AG08396 (cell line): ENCODE results near the gene LY86.
A peak's percentile ranks its signal among the peaks of the same experiment; 100 is the strongest.
"Not testable (repeated sequence)": the region's sequence is repeated elsewhere in the genome, so short reads cannot be mapped to it uniquely, and the experiment has no call there.

Experiments used
- DNase-seq: peaks from one replicate; pipeline ENCODE4 v3.0.0; 2012; ENCODE audit warnings: low spot score, mixed read lengths

Gene LY86

GRCh38 chr6:6654599-6655575 is 66.4 kb downstream of the LY86 start:
- no peak for DNase-seq

- DNase-seq, result no peak
Observed at GRCh38 chr6:6655805-6656251, 67.3 kb downstream of the LY86 start.

- DNase-seq, result no peak
Observed at GRCh38 chr6:6656287-6656686, 67.8 kb downstream of the LY86 start.

DNA sequence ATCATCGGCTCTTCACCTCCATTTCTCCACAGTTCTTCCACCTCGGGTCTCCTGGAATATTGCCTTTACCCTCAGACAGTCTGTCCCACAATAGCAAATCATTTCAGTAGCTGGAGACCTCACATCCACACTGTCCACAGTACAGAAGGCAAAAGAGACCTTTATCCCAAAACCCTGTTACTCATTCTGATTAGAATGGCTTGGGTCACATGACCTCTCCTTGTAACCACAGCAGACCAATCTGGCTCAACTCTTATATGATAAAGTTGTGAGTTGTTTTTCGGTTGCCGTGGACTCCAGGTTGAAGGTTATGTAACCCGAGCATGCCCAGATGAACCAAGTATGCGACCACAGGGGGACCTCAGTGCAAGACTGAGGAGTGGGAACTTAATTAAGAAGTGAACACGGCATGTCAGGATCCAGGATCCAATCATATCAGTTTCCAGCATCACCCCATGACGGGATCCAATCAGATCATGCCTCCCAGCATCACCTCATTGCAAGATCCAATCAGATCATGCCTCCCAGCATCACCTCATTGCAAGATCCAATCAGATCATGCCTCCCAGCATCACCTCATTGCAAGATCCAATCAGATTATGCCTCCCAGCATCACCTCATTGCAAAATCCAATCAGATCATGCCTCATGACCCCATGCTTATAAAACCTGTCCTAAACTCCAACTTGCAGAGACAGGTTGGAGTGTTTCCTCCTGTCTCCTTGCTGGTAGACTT is 68.7 kb downstream of the LY86 start:
- no peak for DNase-seq

DNA sequence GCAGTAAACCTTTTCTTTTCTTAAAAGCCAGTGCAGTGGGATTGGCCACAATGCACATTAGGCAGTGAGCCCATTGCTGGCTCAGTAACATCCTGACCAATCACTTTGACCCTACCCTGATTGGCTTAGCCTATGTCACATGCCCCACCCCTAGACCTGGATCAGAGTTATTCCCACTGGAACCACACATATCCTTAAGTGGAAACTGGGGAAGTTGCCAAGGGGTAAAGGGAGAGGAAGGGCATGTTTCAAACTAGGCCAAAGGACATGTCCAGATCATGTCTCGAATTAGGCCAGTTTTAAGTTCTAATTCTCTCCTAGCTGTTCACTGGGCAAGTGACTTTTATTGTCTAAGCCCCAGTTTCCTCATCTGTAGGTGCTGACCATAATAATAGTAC is 69.3 kb downstream of the LY86 start:
- DNase-seq, result no peak

- no peak for DNase-seq
Observed at GRCh38 chr6:6659600-6660327, 71.2 kb downstream of the LY86 start.

DNA sequence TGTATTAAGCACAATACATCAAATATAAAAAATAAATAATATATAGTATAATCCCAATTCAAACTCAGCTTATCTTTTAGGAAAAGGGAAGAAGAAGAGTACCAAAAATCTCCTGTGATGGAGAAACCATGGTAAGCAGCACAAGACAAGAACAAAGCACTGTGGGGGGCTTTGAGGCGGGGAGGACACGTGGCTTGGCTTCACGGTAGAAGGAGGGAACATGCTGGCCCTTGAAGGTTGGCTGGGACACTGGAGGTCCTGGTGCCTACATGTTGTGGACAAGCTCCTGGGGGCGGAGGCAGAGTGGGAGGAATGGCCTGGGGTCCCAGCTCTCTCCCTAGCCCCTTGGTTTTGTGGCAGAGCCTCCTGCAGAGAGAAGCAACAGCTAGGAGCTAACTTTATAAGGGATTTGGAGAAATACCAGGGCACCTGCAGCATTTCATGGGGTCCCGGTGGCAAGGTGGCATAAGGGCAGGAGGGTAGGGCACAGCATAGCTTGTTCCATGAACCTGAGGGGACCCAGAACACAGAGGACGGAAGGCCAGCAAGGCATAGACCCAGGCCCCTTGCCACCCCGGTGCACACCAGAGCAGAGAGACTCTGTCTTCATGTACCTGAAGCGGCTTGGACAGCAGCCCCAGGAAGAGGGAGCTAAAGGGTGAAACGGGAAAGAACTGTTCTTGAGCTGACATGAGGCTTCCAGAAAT is 72.0 kb downstream of the LY86 start:
- no peak for DNase-seq

DNA sequence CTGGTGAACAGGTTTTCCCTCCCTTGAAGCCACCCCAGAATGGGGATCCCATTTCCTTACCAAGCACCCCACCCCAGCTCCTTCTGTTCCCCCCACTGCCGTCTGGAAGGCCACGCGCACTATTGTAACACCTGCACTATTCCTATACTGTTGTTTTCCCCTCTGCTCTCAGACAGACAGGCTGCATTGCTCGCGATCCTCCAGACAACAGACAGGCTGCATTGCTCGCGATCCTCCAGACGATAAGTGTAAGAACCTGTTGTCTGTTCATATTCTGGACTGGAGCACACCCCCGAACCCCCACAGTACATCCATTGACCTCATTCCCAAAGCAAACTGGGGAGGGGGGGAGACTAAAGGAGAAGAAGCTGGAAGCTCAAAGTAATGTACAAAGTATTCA is 72.7 kb downstream of the LY86 start:
- no peak for DNase-seq

DNA sequence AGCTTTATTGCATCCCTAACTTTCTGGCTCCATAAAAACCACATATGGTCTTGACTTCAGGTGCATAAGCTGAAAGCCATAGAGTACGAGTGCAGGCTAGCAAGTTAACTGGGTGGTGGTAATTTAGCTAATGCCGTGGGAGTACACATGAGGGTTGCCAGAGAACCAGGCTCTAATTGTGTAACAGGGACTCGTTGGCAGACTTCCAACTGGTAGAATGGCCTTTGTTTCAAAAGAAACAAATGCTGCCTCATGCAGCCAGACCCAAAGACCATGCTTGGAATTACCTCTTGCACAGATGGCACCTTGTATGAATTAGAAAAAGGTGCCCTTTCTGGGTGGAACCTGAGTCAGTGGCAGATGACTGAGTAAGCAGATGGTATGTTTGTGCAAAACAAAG is 73.2 kb downstream of the LY86 start:
- DNase-seq, result no peak

DNA sequence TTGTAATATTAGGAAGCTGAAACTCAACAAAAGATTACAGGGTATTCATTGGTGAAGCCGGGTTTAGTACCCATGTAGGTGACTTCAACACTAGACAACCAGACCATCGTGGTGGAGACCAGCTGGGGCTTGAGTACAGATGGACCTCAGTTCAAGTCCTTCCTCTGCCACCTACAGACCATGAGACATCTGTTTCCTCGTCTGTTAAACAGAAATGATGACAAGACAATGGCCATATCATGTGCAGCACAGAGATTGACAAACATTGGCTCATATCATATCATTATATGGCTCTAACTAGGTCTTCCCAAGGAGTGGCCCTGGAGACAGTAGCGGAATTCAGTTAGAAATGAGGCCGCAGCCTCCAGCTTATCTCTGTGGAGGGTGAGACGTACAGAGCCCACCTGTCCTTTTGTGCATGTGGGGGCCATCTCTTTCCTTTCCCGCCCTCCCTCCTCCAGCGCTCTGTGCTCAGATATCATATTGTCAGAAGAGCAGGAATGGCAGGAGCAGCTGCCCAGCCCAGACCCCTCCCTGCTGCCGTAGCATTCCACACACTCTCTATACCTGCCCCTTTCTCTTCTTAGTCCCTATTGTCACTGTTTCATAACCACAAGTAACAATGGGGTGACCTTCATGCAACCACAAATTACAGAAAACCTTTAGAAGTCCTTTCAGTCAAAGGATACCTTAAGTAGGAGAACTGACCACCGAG is 75.1 kb downstream of the LY86 start:
- DNase-seq, result no peak

- no peak for DNase-seq
Observed at GRCh38 chr6:6665555-6666243, 77.2 kb downstream of the LY86 start.

DNA sequence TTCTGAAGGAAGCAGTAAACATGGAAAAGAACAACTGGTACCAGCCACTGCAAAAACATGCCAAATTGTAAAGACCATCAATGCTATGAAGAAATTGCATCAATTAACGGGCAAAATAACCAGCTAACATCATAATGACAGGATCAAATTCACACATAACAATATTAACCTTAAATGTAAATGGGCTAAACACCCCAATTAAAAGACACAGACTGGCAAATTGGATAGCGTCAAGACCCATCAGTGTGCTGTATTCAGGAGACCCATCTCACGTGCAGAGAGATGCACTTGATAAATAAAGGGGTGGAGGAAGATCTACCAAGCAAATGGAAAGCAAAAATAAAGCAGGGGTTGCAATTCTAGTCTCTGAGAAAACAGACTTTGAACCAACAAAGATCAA is 81.6 kb downstream of the LY86 start:
- DNase-seq, result not testable (repeated sequence)

DNA sequence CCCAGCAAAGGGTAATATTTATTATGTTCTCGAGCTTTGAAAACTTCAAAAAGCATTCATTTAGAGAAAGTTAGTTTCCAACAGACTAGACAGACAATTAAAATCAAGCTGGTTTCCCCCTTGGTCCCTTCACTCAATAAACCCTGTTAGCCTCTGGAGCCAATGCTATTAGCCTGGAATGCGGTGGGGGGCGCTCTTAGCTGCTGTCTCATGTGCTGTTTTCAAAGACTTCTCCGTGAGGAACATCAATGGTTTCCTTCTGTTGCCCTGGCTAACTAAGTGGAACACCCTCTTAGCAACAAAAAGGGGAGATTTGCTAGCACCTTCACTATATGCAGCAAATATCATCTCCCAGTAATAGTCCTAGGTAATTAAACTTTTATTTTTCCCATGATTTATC is 86.4 kb downstream of the LY86 start:
- no peak for DNase-seq

- peak; percentile 71 for DNase-seq
Observed at GRCh38 chr6:6676910-6677441, 88.5 kb downstream of the LY86 start.

DNA sequence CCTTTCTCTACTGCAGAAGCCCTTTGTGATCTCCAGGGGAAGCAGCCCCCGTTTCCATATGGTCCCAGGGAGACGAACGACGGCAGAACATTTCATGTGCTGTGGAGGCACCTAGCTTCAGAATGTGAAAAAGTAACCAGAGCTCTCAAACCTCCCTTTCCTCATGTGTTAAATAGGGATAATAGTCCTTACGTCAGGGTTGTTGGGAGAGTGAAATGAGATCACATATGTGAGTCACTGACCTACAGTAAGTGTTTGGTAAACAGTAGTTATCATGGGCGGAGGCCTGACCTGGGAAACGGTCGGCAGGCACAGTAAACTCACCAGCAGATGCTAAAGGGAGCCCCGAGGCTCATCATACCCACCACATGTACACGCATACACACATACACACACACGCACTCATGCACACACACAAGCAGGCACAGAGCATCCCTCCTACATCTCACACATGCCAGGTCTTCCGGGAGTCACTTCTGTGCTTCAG is 89.7 kb downstream of the LY86 start:
- DNase-seq, result peak; percentile 40

DNA sequence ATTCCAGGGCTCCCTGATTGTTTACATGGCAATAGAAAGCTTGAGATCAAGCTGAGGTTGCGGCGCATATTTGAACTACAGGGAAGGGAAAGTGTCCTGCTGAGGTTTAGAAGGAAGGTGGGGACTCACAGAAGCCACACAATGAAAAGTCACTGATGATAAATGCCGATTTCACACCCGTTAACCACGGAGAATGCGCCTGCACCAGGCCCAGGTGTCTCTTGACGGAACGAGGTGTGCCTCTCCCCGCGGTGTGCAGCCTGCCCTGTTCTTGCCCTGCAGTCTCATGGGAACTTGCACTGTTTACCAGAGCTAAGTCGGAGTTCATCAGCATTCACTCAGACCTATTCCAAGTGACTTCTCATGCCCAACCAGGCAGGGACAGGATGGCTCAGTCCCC is 90.3 kb downstream of the LY86 start:
- DNase-seq, result no peak

DNA sequence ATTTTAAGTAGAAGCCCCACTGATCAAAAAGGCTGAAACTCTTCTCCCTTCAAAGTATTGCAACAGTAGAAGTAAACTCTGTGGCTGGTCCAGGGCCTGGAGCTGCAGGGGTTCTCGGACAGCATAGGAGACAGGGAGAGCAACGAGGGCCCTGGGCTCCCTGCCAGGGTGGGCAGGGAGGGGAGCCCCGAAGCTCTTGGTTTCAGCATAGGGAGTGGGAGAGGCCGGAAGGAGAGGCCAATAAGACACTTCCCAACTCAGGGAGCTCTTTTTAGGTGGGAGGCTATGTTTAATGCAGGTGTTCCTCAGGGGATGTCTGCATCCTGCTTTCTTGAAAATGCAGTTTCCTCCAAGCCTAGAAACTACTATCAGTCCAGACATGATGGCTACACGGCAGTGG is 91.1 kb downstream of the LY86 start:
- no peak for DNase-seq

- no peak for DNase-seq
Observed at GRCh38 chr6:6680526-6680925, 92.0 kb downstream of the LY86 start.

GRCh38 chr6:6681075-6681849 is 92.7 kb downstream of the LY86 start:
- no peak for DNase-seq
